Ammon's horn (tissue), 1 donor: ENCODE data around the gene ERRFI1.

Experiments used
- DNase-seq: peaks from one replicate; pipeline ENCODE4 v3.0.0-alpha.2; 2016; ENCODE audit warnings: low spot score

ERRFI1 gene

DNA sequence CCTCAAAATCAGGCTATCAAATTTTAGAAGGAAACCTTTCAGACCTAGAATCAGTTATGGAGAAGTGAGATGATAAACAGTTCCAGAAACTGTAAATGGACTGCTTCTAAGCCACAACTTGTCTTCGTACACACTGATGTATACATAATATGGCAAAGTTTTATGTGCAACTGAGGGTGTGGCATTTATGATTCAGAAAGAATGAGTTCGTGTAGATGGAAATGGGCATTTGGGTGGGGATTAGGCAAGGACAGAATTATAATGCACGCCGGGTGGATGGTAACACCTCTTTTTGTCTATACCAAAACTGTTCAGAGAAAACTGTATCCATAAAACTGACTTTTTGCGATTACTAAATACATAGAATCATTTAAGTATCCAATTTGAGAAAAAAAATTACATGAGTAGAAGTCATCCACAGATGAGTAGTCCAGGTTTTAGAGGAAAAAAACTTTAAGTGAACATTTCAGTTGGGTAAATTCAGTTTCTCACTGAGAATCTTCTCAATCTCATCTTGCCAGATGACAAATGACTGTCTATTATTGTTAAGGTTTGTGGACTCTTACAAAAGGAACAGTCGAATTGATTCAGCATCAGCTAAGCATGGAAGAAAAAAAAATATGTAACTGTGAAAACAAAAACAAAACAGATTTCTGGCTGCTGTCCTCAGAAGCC lies 22.5 kb downstream of the ERRFI1 start:
- DNase-seq, result no peak

DNA sequence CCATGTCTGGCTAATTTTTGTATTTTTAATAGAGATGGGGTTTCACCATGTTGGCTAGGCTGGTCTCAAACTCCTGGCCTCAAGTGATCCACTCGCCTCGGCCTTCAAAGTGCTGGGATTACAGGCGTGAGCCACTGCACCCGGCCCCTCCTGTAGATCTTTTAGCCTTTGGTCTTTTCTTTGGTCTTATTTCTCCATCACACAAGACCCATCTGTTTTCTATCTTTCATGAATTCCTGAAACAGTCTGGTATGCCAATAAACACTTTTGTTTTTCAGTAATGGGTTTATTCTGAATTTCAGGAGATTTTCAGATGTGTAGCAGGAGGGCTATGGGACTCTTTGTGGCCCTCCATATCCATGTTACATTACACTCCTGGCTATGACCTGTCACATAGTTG lies 23.2 kb downstream of the ERRFI1 start:
- no peak for DNase-seq

DNA sequence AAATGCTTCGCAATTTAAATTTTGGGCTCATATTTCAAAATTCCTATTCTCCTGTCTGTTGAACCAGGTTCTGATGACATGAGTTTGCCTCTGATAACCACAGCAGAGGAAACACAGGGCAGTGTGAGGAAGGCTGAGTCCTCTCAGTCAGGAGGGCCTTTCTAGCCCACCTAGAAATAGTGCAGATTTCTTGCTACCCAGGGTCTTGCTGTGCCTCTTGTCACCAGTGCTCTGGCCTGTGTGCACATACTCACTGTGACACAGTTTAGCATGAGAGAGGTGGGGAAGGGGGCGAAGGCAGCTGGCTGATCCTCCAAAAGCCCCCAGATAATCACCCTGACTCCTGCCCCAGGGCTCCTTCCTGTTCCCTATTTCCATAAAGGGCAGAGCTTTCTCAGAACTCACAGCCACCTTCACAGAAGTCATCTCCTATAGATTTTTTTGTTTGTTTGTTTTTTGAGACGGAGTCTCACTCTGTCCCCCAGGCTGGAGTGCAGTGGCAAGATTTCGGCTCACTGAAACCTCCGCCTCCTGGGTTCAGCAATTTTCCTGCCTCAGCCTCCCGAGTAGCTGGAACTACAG lies 23.7 kb downstream of the ERRFI1 start:
- no peak for DNase-seq

DNA sequence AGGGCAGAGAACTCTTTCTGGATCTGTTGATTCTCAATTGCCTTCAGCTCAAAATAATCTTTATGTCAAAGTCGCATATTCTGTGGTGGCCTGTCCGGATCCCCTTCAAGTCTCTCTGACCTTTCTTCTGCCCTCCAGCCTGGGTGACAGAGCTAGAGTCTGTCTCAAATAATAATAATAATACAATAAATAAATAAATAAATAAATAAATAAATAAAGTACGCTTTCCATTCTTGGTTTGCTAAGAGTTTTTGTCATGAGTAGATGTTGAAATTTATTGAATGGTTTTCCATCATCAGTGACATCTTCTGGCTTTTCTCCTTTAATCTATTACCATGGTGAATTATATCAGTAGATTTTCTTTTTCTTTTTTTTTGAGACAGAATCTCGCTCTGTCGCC lies 30.7 kb downstream of the ERRFI1 start:
- no peak for DNase-seq

DNA sequence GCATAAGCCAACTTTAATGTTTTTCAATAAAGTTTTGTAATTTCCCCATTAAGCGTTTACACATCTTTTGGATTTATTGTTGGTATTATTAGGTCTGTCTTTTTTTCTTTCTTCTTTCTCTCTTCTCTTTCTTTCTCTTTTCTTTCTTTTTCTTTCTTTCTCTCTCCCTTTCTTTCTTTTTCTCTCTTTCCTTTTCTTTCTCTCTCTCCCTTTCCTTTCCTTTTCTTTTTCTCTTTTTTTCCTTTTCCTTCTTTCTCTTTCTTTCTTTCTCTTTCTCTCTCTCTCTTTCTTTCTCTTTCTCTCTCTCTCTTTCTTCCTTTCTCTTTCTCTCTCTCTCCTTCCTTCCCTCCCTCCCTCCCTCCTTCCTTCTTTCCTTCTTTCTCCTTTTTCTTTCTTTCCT lies 31.3 kb downstream of the ERRFI1 start:
- DNase-seq, result no peak

DNA sequence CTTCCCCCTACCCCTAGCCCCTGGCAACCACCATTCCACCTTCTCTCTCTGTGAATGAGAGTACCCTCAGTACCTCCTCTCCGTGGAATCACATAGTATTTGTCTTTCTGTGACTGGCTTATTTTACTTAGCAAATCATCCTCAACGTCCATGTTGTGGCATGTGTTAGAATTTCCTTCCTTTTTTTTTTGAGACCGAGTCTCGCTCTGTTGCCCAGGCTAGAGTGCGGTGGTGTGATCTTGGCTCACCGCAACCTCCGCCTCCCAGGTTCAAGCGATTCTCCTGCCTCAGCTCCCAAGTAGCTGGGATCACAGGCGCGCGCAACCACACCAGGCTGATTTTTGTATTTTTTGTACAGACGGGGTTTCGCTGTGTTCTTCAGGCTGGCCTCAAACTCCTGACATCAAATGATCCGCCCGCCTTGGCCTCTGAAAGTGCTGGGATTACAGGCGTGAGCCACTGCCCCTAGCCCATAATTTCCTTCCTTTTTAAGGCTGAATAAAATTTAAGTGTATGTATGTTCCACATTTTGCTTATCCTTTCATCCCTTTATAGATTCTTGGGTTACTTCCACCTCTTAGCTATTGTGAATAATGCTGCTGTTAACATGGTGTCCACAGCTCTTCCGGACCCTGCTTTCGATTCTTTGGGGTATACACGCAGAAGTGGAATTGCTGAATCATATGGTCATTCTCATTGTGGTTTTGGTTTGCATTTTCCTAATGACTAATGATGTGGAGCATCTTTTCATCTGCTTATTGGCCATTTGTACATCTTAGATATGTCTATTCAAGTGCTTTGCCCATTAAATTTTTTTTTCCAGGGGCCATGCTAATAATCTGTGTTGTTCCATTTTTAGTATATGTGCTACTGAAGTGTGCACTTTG lies 32.3 kb downstream of the ERRFI1 start:
- DNase-seq, result no peak

DNA sequence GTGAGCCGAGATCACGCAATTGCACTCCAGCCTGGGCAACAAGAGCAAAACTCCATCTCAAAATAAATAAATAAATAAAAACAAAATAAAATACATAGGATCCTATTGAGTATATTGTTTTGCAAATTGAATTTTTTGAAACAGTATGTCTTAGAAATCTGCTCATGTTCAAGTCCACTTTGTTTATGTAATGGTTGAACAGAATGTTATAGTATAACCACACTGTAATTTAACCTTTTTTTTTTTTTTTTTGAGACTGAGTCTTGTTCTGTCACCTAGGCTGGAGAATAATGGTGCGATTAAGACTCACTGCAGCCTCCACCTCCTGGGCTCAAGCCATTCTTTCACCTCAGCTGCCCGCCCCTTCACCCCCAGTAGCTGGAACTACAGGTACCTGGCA lies 33.2 kb downstream of the ERRFI1 start:
- no peak for DNase-seq

DNA sequence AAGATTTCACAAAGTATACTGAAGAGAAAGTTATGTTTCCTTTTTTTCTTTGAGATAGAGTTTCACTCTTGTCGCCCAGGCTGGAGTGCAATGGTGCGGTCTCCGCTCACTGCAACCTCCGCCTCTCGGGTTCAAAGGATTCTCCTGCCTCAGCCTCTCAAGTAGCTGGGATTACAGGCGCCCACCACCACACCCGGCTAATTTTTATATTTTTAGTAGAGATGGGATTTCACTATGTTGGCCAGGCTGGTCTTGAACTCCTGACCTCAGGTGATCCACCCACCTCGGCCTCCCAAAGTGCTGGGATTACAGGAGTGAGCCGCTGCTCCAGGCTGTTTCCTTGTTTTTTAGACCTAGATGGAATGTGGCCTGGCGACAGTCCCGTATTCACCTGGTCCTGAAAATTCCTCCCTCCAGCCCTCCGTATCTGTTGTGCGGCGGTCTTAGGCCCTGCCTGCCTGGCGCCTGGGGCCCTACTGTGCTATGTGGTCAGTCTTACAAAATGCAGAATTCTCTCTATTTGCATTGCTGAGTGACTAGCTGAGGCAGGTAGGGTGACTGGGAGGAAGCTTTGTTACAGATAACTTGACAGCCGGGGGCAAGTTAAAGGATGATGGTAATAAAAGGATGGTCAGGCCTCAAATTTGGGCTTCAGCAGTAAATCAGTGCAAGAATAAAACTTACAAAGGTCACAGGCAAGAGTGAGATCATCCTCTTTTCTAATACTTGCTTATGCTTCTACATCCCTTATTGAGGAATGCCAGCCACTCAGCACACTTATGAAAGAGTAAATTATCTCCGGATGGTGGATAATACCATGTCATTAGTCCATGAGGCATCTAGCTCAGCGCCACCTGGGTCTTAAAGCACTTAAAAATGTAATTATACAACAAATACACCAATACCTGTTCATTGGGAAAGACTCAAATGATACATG lies 34.3 kb downstream of the ERRFI1 start:
- no peak for DNase-seq

DNA sequence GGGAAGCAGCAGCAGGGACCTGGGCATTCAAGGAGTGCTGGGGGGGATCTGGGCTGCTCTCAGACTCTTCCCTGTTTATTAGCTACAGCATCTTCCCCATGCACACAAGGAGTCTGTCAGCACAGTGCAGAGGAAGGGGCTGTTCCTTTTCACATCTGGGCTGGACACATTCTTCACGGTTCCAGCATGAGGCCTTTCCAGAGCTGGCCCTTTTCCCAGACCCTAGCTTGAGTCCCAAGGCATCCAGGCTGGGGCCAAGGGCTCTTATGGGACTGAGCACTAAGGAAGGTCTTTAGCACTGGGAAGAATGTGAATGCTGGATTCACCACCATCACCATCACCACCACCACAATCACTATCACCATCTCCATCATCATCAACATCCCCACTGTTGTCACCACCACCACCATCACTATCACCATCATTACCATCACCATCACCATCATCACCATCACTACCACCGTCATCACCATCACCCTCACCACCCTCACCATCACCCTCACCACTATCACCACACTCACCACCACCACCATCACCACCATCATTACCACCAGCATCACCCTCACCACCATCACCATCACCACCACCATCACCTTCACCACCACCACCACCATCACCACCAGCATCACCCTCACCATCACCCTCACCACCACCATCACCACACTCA lies 36.2 kb downstream of the ERRFI1 start:
- DNase-seq, result no peak

DNA sequence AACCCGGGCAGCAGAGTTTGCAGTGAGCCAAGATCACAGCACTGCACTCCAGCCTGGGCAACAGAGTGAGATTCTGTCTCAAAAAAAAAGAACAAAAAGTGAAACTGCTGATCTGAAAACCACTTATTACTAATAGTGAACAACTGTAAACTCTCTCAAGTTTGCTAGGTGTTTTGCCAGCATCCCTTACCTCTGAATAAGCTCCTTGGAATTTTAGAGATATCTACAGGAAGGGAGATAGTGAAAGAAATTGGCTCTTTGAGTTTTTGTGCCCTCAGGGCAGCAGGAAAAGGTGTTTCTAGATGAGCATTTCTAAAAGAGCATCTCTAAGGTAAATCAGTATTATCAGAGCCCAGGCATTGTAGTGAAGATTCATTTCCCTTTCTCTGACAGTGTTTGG lies 37.5 kb downstream of the ERRFI1 start:
- DNase-seq, result no peak

DNA sequence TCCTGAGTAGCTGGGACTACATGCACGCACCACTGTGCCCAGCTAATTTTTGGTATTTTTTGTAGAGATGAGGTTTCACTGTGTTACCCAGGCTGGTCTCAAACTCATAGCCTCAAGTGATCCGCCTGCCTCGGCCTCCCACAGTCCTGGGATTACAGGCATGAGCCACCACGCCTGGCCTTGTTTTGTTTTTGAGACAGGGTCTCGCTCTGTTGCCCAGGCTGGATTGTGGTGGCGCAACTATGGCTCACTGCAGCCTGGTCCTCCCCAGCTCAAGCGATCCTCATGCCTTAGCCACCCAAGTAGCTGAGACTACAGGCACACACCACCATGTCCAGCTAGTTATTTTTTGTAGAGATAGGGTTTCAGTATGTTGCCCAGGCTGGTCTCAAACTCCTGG lies 38.6 kb downstream of the ERRFI1 start:
- DNase-seq, result no peak

DNA sequence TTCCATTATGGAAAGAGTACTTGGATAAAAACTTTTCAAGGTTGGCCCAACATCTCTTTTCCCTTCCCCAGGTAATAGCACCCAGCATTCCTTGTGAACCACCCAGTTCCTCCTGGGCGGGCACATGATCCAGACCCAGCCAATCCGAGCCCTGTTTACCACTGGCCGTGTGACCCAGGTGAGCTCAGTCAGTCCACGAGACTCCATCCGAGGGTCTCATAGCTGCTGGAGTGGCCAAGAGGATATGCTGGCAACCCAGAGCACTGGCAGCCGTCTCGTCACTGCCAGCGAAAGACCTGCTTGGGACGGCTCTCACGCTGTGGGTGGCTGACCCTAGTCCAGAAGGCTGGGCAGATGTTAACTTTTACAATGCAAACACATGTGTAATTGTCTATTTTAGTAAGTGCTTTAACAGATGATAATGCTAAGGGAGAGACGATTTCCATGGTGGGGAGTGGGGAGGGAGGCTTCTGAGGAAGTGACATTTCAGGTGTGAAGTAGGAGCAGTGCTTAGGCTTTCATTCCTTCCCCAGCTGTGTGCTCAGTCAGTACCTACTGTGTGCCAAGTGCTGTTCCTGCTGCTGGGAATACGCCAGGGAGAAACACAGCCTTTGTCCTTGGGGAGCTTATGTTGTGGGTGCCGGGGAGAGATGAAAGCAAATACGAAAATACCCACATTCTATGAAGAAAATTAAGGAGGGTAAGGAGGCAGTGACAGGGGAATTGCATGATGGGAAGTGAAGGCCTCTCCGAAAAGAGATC lies 40.1 kb downstream of the ERRFI1 start:
- DNase-seq, result no peak

DNA sequence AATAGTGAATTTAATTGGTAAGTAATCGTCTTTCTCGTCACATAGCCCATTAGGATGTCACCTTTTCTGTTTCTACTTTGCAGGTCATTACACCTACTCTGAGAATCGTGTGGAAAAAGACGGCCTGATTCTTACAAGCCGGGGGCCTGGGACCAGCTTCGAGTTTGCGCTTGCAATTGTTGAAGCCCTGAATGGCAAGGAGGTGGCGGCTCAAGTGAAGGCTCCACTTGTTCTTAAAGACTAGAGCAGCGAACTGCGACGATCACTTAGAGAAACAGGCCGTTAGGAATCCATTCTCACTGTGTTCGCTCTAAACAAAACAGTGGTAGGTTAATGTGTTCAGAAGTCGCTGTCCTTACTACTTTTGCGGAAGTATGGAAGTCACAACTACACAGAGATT lies 41.3 kb downstream of the ERRFI1 start:
- no peak for DNase-seq

DNA sequence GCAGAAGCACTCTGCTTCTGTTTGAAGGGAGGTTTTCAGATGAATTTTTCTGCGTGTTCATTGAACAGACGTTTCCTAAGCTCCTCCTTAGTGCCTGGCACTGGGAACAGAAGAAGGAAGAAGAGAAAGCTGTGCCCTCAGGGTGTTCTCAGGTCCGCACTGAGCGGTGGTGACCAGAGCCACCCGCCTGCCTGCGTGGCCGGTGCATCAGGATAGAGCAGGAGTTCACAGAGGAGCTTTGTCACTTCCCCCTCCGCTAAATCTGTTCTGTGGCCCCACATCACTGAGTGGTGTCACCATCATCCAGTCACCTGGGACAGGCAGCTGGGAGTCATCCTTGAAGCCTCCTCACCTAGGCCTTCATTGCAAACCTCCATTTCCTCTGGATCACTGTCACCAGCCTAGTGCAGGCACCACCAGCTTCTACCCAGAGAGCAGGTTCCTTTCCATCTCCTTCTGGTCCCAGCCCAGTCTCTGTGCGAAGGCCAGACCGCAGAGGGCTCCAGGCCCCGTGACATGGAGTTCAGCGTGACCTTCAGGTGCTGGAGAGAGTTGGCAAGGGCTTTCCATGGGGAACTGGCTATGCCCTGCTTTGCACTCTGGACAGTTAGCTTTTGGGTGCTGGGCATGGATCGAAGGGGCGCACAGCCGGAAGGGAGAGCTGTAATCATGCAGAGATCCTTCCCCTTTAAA lies 42.9 kb downstream of the ERRFI1 start:
- no peak for DNase-seq

DNA sequence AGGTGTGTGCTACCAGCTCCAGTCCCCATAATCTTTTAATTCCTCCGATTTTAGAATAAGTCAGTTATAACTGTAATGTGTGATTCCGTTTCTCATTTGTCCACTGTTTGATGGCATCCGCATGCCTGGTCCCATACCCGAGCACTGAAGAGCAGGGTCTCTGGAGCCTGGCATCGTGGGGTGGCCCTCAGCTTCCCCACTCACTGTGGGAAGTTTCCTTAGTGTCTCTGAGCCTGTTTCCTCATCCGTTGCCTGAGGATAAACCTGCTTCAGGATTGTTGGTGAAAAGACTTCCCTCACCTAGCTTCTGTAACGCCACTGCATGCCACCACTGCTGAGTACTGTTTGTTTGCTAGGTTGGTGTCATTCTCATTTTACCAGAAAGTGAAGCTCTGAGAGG lies 45.1 kb downstream of the ERRFI1 start:
- no peak for DNase-seq

DNA sequence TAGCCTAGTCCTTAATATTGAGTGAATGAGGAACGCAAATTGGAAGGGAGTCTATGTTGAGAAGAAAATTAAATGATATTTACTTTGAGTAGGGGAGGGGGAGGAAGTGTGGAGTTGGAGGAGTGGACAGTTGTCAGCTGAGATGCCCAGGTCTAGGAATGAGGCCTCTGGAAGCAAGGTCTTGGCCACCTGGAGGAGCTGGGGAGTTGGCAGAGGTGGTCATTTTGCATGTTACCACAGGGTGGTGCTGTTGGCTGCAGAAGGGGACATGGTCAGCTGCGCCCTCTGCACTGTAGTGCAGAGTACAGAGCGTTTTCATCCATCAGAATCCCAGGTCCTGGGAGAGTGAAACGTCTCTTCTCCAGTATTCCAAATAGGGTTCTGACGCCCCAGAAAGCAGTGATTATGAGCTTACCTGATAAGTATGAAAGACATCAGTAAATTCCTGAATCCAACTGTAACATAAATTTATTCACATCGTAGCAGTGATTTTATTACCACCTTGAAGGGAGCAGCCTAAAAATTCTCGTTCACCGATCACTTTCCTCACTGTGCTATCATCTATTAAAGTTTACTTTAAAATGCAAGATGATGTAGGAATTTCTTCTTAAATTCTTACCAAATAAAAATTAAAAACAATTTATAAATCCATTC lies 50.8 kb downstream of the ERRFI1 start:
- DNase-seq, result peak; percentile 81

DNA sequence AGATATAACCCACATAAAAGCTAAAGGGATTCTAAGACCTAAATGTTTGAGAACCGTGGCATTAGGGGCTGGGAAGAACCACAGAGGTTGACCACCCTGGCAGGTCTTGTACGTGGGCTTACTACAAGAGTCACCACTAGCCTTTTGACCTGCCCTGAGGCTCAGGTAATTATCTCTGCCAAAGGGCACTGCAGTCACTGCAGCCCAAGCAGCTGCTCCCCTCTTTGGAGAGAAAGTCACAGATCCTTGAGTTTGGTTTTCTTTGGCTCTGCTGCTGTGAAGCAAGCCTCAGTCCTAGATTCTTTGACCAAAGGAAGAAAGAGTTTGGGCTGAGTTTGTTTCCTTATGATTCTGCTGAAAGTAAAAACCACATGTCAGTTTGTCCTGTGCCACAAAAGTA lies 53.0 kb downstream of the ERRFI1 start:
- no peak for DNase-seq

DNA sequence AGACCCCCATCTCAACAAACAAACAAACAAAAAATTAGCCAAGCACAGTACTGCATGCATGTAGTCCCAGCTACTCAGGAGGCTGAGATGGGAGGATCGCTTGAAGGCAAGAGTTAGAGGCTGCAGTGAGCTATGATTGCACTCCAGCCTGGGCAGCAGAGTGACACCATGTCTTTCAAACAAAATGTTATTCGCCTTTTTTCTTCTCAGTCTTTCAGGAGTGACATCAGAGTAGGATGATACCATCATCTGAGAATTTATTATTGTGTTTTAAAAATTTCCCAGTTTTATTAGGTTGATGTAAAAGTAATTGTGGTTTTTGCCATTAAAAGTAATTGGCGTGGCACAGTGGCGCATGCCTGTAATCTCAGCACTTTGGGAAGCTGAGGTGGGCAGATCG lies 53.8 kb downstream of the ERRFI1 start:
- no peak for DNase-seq

DNA sequence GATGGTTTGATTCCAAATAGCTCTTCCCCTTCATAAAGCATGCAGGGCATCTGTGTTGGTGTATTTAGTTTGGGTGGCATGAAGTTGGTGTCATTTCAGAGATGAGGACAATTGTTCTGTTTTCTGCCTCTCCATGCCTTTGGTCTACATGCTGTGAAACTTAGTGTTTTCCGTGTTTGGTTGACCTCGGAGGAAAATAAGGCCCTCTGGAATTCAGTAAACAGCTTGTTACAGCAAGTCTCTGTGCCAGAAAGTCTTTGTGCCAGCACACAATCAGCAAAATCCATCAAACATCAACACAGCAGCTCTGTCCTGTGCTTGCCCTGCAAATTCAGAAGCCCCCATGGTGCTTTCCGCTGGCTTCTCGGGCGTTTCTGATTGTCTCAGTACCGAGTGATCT lies 55.1 kb downstream of the ERRFI1 start:
- no peak for DNase-seq

DNA sequence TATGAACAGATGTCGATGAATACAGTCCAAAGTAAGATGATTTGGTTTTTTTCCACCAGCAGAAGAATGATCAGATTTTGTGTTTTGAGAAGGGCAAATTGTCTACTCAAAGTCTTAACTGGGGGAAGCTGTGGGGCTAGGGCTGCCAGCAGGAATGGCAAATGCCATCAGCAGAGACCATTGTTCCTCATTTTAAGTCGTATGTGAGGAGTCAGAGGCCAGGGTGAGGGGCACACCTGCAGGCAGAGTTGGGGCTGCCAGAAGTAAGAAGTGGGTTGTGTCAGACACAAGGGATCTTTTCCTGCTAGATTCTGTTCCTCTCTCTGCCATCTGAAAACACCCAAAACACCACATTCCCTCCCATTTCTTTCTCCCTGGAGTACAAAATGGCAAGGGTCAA lies 55.9 kb downstream of the ERRFI1 start:
- no peak for DNase-seq
